ENCODE measurements around the gene EYA4. TPM values are rescaled to one million over a fixed set of nuclear protein-coding genes. Genes with fewer than 3 reads are reported as not detected.

The EYA4 gene
- total RNA-seq, 2 donors from 2014 or later: not detected

DNA sequence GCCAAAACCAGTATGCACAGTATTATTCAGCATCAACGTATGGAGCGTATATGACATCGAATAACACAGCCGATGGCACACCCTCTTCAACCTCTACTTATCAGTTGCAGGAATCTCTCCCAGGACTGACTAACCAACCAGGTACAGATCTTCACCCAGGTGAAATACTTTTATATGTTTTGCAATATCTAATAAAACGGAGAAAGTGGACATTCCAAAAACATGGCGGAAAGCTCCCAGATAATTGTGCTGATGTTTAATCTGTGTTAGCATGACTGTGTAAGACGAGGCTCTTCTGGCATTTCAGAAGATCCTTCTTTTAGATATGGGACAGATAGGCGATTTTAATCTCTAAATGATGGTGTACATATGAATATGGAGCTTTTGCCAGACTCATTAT lies 227.4 kb downstream of the EYA4 start:
- H3K4me1 Mint-ChIP-seq: no peaks in the 10 kb centered on the region
- H3K27me3 Mint-ChIP-seq: peaks cover 1% of the 10 kb centered on the region
- H3K27ac Mint-ChIP-seq: no peak overlapping the region
- ATAC-seq (replicated peaks): no peak
- no peak overlapping the region for H3K4me3 Mint-ChIP-seq
- H3K9me3 Mint-ChIP-seq: no peaks in the 10 kb centered on the region
- H3K36me3 Mint-ChIP-seq (ENCODE audit: low read depth): no peaks in the 10 kb centered on the region

DNA sequence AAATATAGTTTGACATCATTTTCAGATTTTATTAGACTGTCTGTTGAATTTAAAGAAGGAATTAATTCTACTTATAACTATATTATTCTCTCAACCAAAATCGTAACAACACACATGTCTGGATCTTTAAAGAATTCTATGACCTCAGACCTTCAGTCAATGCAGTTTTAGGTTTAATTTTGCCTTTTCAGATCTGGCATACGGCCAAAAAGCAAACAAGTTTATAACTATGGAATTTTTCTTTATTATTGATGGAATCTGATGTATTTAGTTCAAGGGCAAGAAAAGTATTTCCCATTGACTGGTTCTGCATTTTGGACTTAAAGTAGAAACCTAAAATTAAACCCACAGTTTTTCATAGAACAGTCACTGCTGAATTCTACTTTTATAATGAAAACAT lies 233.4 kb downstream of the EYA4 start:
- H3K4me3 Mint-ChIP-seq: no peak overlapping the region
- H3K27ac Mint-ChIP-seq: no peak overlapping the region
- ATAC-seq (replicated peaks): no peak
- no peaks in the 10 kb centered on the region for H3K9me3 Mint-ChIP-seq
- no peaks in the 10 kb centered on the region for H3K36me3 Mint-ChIP-seq (ENCODE audit: low read depth)
- H3K27me3 Mint-ChIP-seq: peaks cover 5% of the 10 kb centered on the region
- no peaks in the 10 kb centered on the region for H3K4me1 Mint-ChIP-seq

GRCh38 chr6:133478673-133479072 lies 237.5 kb downstream of the EYA4 start:
- H3K4me1 Mint-ChIP-seq: no peaks in the 10 kb centered on the region
- no peaks in the 10 kb centered on the region for H3K9me3 Mint-ChIP-seq
- no peak for ATAC-seq (replicated peaks)
- H3K36me3 Mint-ChIP-seq (ENCODE audit: low read depth): no peaks in the 10 kb centered on the region
- no peak overlapping the region for H3K27ac Mint-ChIP-seq
- H3K4me3 Mint-ChIP-seq: no peak overlapping the region
- H3K27me3 Mint-ChIP-seq: peaks cover 9% of the 10 kb centered on the region

- Mint-ChIP-seq H3K36me3 (ENCODE audit: low read depth) (no peaks in the 10 kb centered on the region), H3K9me3 (no peaks in the 10 kb centered on the region)
Measured at GRCh38 chr6:133487174-133487573, 246.0 kb downstream of the EYA4 start.

GRCh38 chr6:133495205-133495903 lies 254.2 kb downstream of the EYA4 start:
- Mint-ChIP-seq H3K36me3 (ENCODE audit: low read depth) (no peaks in the 10 kb centered on the region), H3K27me3 (peaks cover 4% of the 10 kb centered on the region), H3K9me3 (no peaks in the 10 kb centered on the region), H3K4me1 (no peaks in the 10 kb centered on the region), H3K27ac (no peak overlapping the region), H3K4me3 (no peak overlapping the region)
- ATAC-seq (replicated peaks): no peak

More at GRCh38 chr6:133487174-133487573, 246.0 kb downstream of the EYA4 start:
- no peak for ATAC-seq (replicated peaks)
- Mint-ChIP-seq H3K27me3 (peaks cover 7% of the 10 kb centered on the region), H3K4me3 (no peak overlapping the region), H3K27ac (no peak overlapping the region), H3K4me1 (no peaks in the 10 kb centered on the region)

GRCh38 chr6:133499662-133500061 lies 258.5 kb downstream of the EYA4 start:
- no peak for ATAC-seq (replicated peaks)
- H3K27ac Mint-ChIP-seq: no peak overlapping the region
- no peak overlapping the region for H3K4me3 Mint-ChIP-seq
- H3K27me3 Mint-ChIP-seq: peaks cover 7% of the 10 kb centered on the region
- no peaks in the 10 kb centered on the region for H3K36me3 Mint-ChIP-seq (ENCODE audit: low read depth)
- H3K9me3 Mint-ChIP-seq: no peaks in the 10 kb centered on the region
- H3K4me1 Mint-ChIP-seq: no peaks in the 10 kb centered on the region

GRCh38 chr6:133501675-133502270 lies 260.6 kb downstream of the EYA4 start:
- Mint-ChIP-seq H3K36me3 (ENCODE audit: low read depth) (no peaks in the 10 kb centered on the region), H3K27me3 (peaks cover 7% of the 10 kb centered on the region), H3K27ac (no peak overlapping the region), H3K4me3 (no peak overlapping the region), H3K4me1 (no peaks in the 10 kb centered on the region), H3K9me3 (no peaks in the 10 kb centered on the region)
- ATAC-seq (replicated peaks): no peak

DNA sequence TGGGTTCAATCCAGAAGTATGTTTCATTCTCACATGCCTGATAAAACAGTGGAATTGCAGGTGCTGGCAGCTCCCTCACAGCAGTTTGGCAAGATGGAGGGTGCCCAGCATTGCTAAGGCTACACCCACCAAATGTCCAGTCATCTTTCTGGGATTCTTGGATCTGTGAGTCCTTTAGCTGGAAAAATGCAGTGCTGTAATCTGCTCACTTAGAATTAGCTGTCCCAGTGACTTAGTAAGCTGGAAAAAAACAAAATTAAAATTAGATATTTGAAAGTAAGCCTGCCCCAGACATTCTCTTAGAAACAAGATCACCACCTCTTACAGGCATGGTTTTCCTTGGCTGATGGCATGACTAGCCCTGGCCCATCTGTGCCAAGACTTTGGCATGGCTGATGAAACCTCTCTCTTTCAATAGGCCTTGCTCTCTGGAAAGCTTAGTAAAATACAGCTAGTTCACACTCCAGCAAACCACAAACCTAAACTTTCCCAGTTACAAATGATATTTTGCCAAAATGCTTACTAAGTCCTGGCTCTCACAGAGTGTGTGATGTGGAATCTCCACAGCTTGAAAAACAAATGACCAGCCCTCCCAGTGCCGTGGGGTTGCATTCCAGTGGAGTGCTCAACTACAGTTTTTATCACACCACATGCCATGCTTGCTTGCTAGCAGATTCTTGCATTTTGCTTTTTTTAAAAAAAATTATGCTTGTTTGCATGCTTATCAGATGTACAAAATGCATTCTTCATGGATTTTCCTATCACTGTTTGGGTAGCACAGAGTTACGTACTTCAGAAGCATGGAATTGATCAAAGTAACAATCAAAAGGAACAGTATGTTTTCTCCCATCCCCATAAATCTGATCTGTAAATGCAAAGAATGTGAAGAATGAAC lies 261.5 kb downstream of the EYA4 start:
- H3K27me3 Mint-ChIP-seq: peaks cover 7% of the 10 kb centered on the region
- ATAC-seq (replicated peaks): no peak
- H3K36me3 Mint-ChIP-seq (ENCODE audit: low read depth): no peaks in the 10 kb centered on the region
- H3K4me1 Mint-ChIP-seq: no peaks in the 10 kb centered on the region
- no peak overlapping the region for H3K4me3 Mint-ChIP-seq
- no peak overlapping the region for H3K27ac Mint-ChIP-seq
- no peaks in the 10 kb centered on the region for H3K9me3 Mint-ChIP-seq

DNA sequence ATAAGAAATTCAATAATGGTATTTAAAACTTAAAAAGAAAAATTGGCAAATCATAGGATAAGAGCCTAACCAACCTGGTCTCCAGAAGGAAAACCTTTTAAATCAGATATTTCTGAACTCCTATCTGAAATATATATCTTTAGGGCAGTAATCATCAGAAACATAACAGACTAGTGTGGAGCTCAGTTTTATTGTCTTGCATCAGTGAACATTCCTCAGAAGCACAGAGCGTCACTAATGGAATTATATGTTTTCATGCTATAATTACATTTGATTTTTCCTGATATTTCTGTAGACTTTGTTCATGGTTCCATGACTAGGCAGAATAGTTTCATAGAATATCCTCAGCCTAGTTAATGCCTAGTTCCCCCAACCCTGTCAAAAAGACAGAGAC lies 262.2 kb downstream of the EYA4 start:
- Mint-ChIP-seq H3K4me3 (no peak overlapping the region), H3K27me3 (peaks cover 7% of the 10 kb centered on the region), H3K9me3 (no peaks in the 10 kb centered on the region), H3K4me1 (no peaks in the 10 kb centered on the region), H3K36me3 (ENCODE audit: low read depth) (no peaks in the 10 kb centered on the region), H3K27ac (no peak overlapping the region)
- no peak for ATAC-seq (replicated peaks)

GRCh38 chr6:133504158-133504557 lies 263.0 kb downstream of the EYA4 start:
- Mint-ChIP-seq H3K4me3 (no peak overlapping the region), H3K27ac (no peak overlapping the region), H3K36me3 (ENCODE audit: low read depth) (no peaks in the 10 kb centered on the region), H3K9me3 (no peaks in the 10 kb centered on the region), H3K4me1 (no peaks in the 10 kb centered on the region), H3K27me3 (peaks cover 6% of the 10 kb centered on the region)
- no peak for ATAC-seq (replicated peaks)

- H3K36me3 Mint-ChIP-seq (ENCODE audit: low read depth): no peaks in the 10 kb centered on the region
- H3K9me3 Mint-ChIP-seq: no peaks in the 10 kb centered on the region
- no peaks in the 10 kb centered on the region for H3K4me1 Mint-ChIP-seq
- no peak overlapping the region for H3K4me3 Mint-ChIP-seq
- peaks cover 9% of the 10 kb centered on the region for H3K27me3 Mint-ChIP-seq
- no peak overlapping the region for H3K27ac Mint-ChIP-seq
- no peak for ATAC-seq (replicated peaks)
Measured at GRCh38 chr6:133504761-133505160, 263.6 kb downstream of the EYA4 start.

- no peaks in the 10 kb centered on the region for H3K4me1 Mint-ChIP-seq
- H3K4me3 Mint-ChIP-seq: no peak overlapping the region
- H3K9me3 Mint-ChIP-seq: no peaks in the 10 kb centered on the region
- peaks cover 5% of the 10 kb centered on the region for H3K27me3 Mint-ChIP-seq
- no peak overlapping the region for H3K27ac Mint-ChIP-seq
- H3K36me3 Mint-ChIP-seq (ENCODE audit: low read depth): no peaks in the 10 kb centered on the region
- ATAC-seq (replicated peaks): no peak
Measured at GRCh38 chr6:133505681-133506080, 264.5 kb downstream of the EYA4 start.

- Mint-ChIP-seq H3K27me3 (peaks cover 26% of the 10 kb centered on the region), H3K27ac (no peak overlapping the region), H3K36me3 (ENCODE audit: low read depth) (no peaks in the 10 kb centered on the region), H3K9me3 (no peaks in the 10 kb centered on the region), H3K4me1 (no peaks in the 10 kb centered on the region), H3K4me3 (no peak overlapping the region)
- ATAC-seq (replicated peaks): no peak
Measured at GRCh38 chr6:133512410-133513016, 271.4 kb downstream of the EYA4 start.

GRCh38 chr6:133523816-133524215 lies 282.7 kb downstream of the EYA4 start:
- H3K36me3 Mint-ChIP-seq (ENCODE audit: low read depth): no peaks in the 10 kb centered on the region
- ATAC-seq (replicated peaks): no peak
- H3K27ac Mint-ChIP-seq: no peak overlapping the region
- H3K9me3 Mint-ChIP-seq: no peaks in the 10 kb centered on the region
- no peak overlapping the region for H3K4me3 Mint-ChIP-seq
- H3K4me1 Mint-ChIP-seq: no peaks in the 10 kb centered on the region
- H3K27me3 Mint-ChIP-seq: peaks cover 7% of the 10 kb centered on the region

All from activated T-helper 17 cell treated with anti-CD3 and anti-CD28 coated beads, Interleukin-2, amount 50 U/mL, for 72 hours (primary cell).